HG02588 (cell line): ENCODE measurements around the gene RPAP3.
"Not testable (repeated sequence)": the region's sequence is repeated elsewhere in the genome, so short reads cannot be mapped to it uniquely, and the experiment has no call there.

Experiments
- ATAC-seq: cut with Tn5 transposase; IDR thresholded peaks from one replicate; pipeline ENCODE4 v1.9.1; 2021; ENCODE audit warnings: mild to moderate bottlenecking, moderate library complexity; ENCODE audit not compliant: unreplicated experiment

The RPAP3 gene

GRCh38 chr12:47687636-47688035, 18.2 kb downstream of the RPAP3 start:
- ATAC-seq, result no peak

- ATAC-seq, result no peak
These were observed 19.1 kb downstream of the RPAP3 start for GRCh38 chr12:47686645-47687240.

- no peak for ATAC-seq
These were observed 26.0 kb downstream of the RPAP3 start for GRCh38 chr12:47679785-47680184.

- no peak for ATAC-seq
These were observed 33.8 kb downstream of the RPAP3 start for GRCh38 chr12:47672068-47672467.

- not testable (repeated sequence) for ATAC-seq
These were observed 37.9 kb downstream of the RPAP3 start for GRCh38 chr12:47667935-47668334.

- ATAC-seq, result no peak
These were observed 53.2 kb downstream of the RPAP3 start for GRCh38 chr12:47652521-47653234.

GRCh38 chr12:47651368-47652254, 54.2 kb downstream of the RPAP3 start:
- ATAC-seq, result peak; percentile 60

- peak; percentile 78 for ATAC-seq
These were observed 55.4 kb downstream of the RPAP3 start for GRCh38 chr12:47650469-47650868.

- no peak for ATAC-seq
These were observed 56.4 kb downstream of the RPAP3 start for GRCh38 chr12:47649381-47649780.

- ATAC-seq, result no peak
These were observed 57.7 kb downstream of the RPAP3 start for GRCh38 chr12:47648056-47648579.

GRCh38 chr12:47642310-47642709, 63.5 kb downstream of the RPAP3 start:
- not testable (repeated sequence) for ATAC-seq

- ATAC-seq, result no peak
These were observed 68.7 kb downstream of the RPAP3 start for GRCh38 chr12:47636908-47637780.

GRCh38 chr12:47635770-47636169, 70.1 kb downstream of the RPAP3 start:
- ATAC-seq, result not testable (repeated sequence)

GRCh38 chr12:47634127-47634526, 71.7 kb downstream of the RPAP3 start:
- no peak for ATAC-seq

- no peak for ATAC-seq
These were observed 83.9 kb downstream of the RPAP3 start for GRCh38 chr12:47621960-47622359.

- no peak for ATAC-seq
These were observed 88.4 kb downstream of the RPAP3 start for GRCh38 chr12:47617476-47617875.

GRCh38 chr12:47616440-47616839, 89.4 kb downstream of the RPAP3 start:
- ATAC-seq, result no peak

- no peak for ATAC-seq
These were observed 90.1 kb downstream of the RPAP3 start for GRCh38 chr12:47615711-47616110.

- ATAC-seq, result no peak
These were observed 91.3 kb downstream of the RPAP3 start for GRCh38 chr12:47614521-47614920.

- no peak for ATAC-seq
These were observed 92.9 kb downstream of the RPAP3 start for GRCh38 chr12:47612953-47613352.
